ENCODE results near the gene UGP2. TPM values are rescaled to one million over a fixed set of nuclear protein-coding genes. Genes with fewer than 3 reads are reported as not detected.
"Not testable (repeated sequence)": the region's sequence is repeated elsewhere in the genome, so short reads cannot be mapped to it uniquely, and the experiment has no call there.

UGP2 gene
- total and polyA plus RNA-seq, 5 donors, result 210 to 276 (median 271) TPM

GRCh38 chr2:63893163-63893562 is 51.5 kb downstream of the UGP2 start:
- DNase-seq (no peak), ATAC-seq (no peak)
- no peaks in the 10 kb centered on the region for H3K4me1 ChIP-seq (ENCODE audit: control insufficient read depth, insufficient read depth, low read length)
- intact Hi-C loops (cut with DNase I), result no loop called here
- H3K27ac ChIP-seq (ENCODE audit: low read length), result no peak overlapping the region
- H3K27me3 ChIP-seq (ENCODE audit: control insufficient read depth, insufficient read depth), result no peaks in the 10 kb centered on the region
- no peaks in the 10 kb centered on the region for H3K9me3 ChIP-seq (ENCODE audit: control insufficient read depth, low read length)
- 70% methylated on average over 2 of the region's 2 CpGs for WGBS
- H3K4me3 ChIP-seq (ENCODE audit: low read length), result no peak overlapping the region

DNA sequence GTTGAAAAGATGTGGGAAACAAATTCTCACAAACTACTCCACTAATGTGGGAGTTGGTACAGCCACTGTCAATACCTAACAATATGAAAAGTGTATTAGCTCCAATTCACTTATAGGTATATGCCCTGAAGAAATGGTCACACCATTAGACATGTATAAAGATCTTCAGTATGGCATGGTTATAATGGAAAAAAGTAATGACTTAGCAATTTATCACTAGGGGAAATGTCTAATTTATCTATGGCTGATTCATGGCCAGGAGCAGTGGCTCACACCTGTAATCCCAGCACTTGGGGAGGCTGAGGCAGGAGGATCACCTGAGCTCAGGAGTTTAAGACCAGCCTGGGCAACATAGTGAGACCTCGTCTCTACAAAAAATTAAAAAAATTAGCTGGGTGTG is 52.5 kb downstream of the UGP2 start:
- H3K9me3 ChIP-seq (ENCODE audit: control insufficient read depth, low read length), result no peaks in the 10 kb centered on the region
- no peaks in the 10 kb centered on the region for H3K4me1 ChIP-seq (ENCODE audit: control insufficient read depth, insufficient read depth, low read length)
- intact Hi-C loops (cut with DNase I), result no loop called here
- 100% methylated on average over 1 of the region's 1 CpG for WGBS
- no peak for DNase-seq
- ATAC-seq, result no peak
- no peak overlapping the region for H3K4me3 ChIP-seq (ENCODE audit: low read length)
- H3K27ac ChIP-seq (ENCODE audit: low read length), result no peak overlapping the region
- H3K27me3 ChIP-seq (ENCODE audit: control insufficient read depth, insufficient read depth), result no peaks in the 10 kb centered on the region

DNA sequence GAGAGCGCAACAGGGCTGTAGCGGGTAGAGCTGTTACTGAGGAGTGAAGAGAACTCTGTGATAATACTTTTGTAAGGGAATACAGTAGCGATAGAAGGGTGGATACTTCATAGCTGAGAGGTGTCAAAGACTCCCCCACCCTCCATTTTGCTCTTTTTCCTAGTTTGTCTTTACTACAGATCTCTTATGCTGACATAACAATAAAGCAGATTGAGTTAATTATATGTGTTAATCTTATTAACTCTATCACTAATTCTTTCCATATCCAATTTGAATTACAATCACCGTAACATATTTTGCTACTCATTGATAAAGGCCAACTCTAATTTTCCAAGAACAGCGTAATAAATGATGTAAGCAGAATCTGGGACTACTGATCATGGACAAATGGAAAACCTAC is 57.1 kb downstream of the UGP2 start:
- Histone ChIP-seq H3K4me1 (ENCODE audit: control insufficient read depth, insufficient read depth, low read length) (no peaks in the 10 kb centered on the region), H3K27ac (ENCODE audit: low read length) (no peak overlapping the region), H3K9me3 (ENCODE audit: control insufficient read depth, low read length) (no peaks in the 10 kb centered on the region), H3K4me3 (ENCODE audit: low read length) (no peak overlapping the region), H3K27me3 (ENCODE audit: control insufficient read depth, insufficient read depth) (no peaks in the 10 kb centered on the region)
- WGBS, result 87% methylated on average over 5 of the region's 5 CpGs
- DNase-seq (no peak), ATAC-seq (no peak)
- intact Hi-C loops (cut with DNase I), result no loop called here

DNA sequence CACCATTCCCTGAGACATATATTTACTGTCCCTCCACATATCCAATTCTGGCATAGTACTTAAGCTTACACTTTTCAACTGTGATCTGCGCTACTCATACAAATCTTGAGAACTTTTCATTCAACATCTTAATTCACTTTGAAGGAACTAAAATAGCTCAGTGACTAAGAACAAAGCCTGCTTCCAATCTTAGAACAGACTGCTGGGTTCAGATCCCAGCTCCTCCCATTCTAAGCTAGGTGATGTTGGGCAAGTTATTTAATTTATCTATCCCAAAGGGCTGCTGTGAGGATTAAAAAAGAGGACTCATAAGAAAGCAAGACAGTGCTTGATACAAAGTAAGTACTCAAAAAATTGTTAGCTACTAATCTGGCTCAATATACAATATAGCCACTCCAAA is 57.9 kb downstream of the UGP2 start:
- WGBS, result 89% methylated on average over 1 of the region's 1 CpG
- Histone ChIP-seq H3K4me3 (ENCODE audit: low read length) (no peak overlapping the region), H3K4me1 (ENCODE audit: control insufficient read depth, insufficient read depth, low read length) (no peaks in the 10 kb centered on the region), H3K9me3 (ENCODE audit: control insufficient read depth, low read length) (no peaks in the 10 kb centered on the region), H3K27ac (ENCODE audit: low read length) (no peak overlapping the region), H3K27me3 (ENCODE audit: control insufficient read depth, insufficient read depth) (no peaks in the 10 kb centered on the region)
- no peak for DNase-seq
- no peak for ATAC-seq
- intact Hi-C loops (cut with DNase I), result no loop called here

GRCh38 chr2:63902149-63902548 is 60.5 kb downstream of the UGP2 start:
- ATAC-seq (no peak), DNase-seq (no peak)
- H3K4me3 ChIP-seq (ENCODE audit: low read length), result no peak overlapping the region
- H3K27ac ChIP-seq (ENCODE audit: low read length), result no peak overlapping the region
- no peaks in the 10 kb centered on the region for H3K9me3 ChIP-seq (ENCODE audit: control insufficient read depth, low read length)
- H3K4me1 ChIP-seq (ENCODE audit: control insufficient read depth, insufficient read depth, low read length), result no peaks in the 10 kb centered on the region
- intact Hi-C loops (cut with DNase I), result no loop called here
- H3K27me3 ChIP-seq (ENCODE audit: control insufficient read depth, insufficient read depth), result no peaks in the 10 kb centered on the region

DNA sequence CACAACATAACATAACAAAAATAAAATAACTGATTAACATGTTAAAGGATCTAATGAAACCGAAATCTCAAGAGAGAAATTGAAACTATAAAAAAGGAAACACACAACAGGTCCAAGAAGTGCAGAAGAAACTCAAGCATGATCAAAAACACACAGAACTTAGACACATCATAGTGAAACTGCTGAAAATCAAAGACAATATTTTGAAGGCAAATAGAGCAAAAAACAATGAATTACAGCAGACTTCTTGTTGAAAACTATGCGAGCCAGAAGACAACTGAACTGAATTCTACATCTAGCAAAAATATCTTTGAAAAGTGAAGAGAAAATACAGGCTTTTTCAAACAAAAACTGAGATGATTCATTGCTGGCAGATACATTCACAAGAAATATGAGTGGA is 61.3 kb downstream of the UGP2 start:
- ATAC-seq (no peak), DNase-seq (no peak)
- H3K27me3 ChIP-seq (ENCODE audit: control insufficient read depth, insufficient read depth), result no peaks in the 10 kb centered on the region
- H3K4me1 ChIP-seq (ENCODE audit: control insufficient read depth, insufficient read depth, low read length), result no peaks in the 10 kb centered on the region
- no peaks in the 10 kb centered on the region for H3K9me3 ChIP-seq (ENCODE audit: control insufficient read depth, low read length)
- no peak overlapping the region for H3K27ac ChIP-seq (ENCODE audit: low read length)
- intact Hi-C loops (cut with DNase I), result no loop called here
- no peak overlapping the region for H3K4me3 ChIP-seq (ENCODE audit: low read length)
- WGBS, result 98% methylated on average over 2 of the region's 2 CpGs

DNA sequence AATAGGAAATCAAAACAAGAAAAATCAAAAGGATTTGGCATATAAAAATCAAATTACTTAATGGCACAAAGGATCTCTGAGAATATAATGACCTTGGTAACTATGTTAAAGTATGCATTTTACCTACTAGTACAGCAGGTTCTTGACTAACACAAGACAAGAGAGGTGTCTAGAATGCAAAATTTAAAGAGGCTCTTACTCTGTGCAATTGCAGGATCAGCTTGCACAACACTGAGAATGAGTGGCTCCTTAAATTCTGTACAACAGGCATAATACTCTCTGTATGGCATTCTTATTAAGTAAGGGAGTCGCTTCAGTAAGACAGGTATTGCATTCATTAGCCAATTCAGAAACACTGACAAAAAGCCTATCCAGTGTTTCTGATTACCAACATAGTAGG is 72.6 kb downstream of the UGP2 start:
- Histone ChIP-seq H3K4me3 (ENCODE audit: low read length) (no peak overlapping the region), H3K4me1 (ENCODE audit: control insufficient read depth, insufficient read depth, low read length) (no peaks in the 10 kb centered on the region), H3K27ac (ENCODE audit: low read length) (no peak overlapping the region), H3K9me3 (ENCODE audit: control insufficient read depth, low read length) (no peaks in the 10 kb centered on the region), H3K27me3 (ENCODE audit: control insufficient read depth, insufficient read depth) (no peaks in the 10 kb centered on the region)
- DNase-seq (no peak), ATAC-seq (no peak)
- intact Hi-C loops (cut with DNase I), result no loop called here
- 98% methylated on average over 1 of the region's 1 CpG for WGBS

GRCh38 chr2:63926815-63927214 is 85.1 kb downstream of the UGP2 start:
- Histone ChIP-seq H3K27me3 (ENCODE audit: control insufficient read depth, insufficient read depth) (no peaks in the 10 kb centered on the region), H3K4me3 (ENCODE audit: low read length) (no peak overlapping the region), H3K9me3 (ENCODE audit: control insufficient read depth, low read length) (no peaks in the 10 kb centered on the region), H3K4me1 (ENCODE audit: control insufficient read depth, insufficient read depth, low read length) (no peaks in the 10 kb centered on the region), H3K27ac (ENCODE audit: low read length) (no peak overlapping the region)
- intact Hi-C loops (cut with DNase I), result no loop called here
- DNase-seq (no peak), ATAC-seq (no peak)
- WGBS, result 89% methylated on average over 7 of the region's 7 CpGs

DNA sequence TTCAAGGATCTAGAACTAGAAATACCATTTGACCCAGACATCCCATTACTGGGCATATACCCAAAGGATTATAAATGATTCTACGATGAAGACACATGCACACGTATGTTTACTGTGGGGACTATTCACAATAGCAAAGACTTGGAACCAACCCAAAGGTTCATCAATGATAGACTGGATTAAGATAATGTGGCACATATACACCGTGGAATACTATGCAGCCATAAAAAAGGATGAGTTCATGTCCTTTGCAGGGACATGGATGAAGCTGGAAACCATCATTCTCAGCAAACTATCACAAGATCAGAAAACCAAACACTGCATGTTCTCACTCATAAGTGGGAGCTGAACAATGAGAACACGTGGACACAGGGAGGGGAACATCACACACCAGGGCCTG is 90.4 kb downstream of the UGP2 start:
- H3K4me3 ChIP-seq (ENCODE audit: low read length); intact Hi-C loops (cut with DNase I): not testable (repeated sequence)
- 96% methylated on average over 4 of the region's 4 CpGs for WGBS

More for the DNA sequence above, 90.4 kb downstream of the UGP2 start:
- H3K27ac ChIP-seq (ENCODE audit: low read length); H3K4me1 ChIP-seq (ENCODE audit: control insufficient read depth, insufficient read depth, low read length); ATAC-seq; DNase-seq; H3K9me3 ChIP-seq (ENCODE audit: control insufficient read depth, low read length); H3K27me3 ChIP-seq (ENCODE audit: control insufficient read depth, insufficient read depth): not testable (repeated sequence)

Other genes with a start within 250 kb of the UGP2 start
- gene VPS54, start 177.5 kb downstream of the UGP2 start, total RNA-seq, result 10 to 100 TPM; 12.8 to 14.8 (median 13.4) TPM
- gene VPS54, start 177.5 kb downstream of the UGP2 start, polyA plus RNA-seq, result 8.5 TPM